Astrocyte (in vitro differentiated cells and primary cell): ENCODE measurements around the gene MAPK12. TPM values are rescaled to one million over a fixed set of nuclear protein-coding genes. Genes with fewer than 3 reads are reported as not detected.
A peak's percentile ranks its signal among the peaks of the same experiment; 100 is the strongest.

ENCODE experiments used
- DNase-seq: peaks from one replicate; pipeline ENCODE4 v3.0.0-alpha.2; 2010; ENCODE audit warnings: low read depth
- FAIRE-seq: peaks from 2 replicates; lab custom pipeline; 2011; peaks lifted over from hg19 to GRCh38; lab: Jason Lieb, UNC
- H2AFZ ChIP-seq: 2 replicates; pipeline ENCODE4 v1.6.0; 2012; ENCODE audit warnings: low read depth, low read length, inconsistent platforms
- H3K27ac ChIP-seq: 2 replicates; pipeline ENCODE4 v1.5.1; 2011; ENCODE audit warnings: low read depth, low read length, inconsistent platforms
- H3K27me3 ChIP-seq: 2 replicates; pipeline ENCODE4 v1.6.0; 2011; ENCODE audit warnings: low read length, inconsistent platforms; ENCODE audit not compliant: insufficient read depth
- H3K36me3 ChIP-seq: 2 replicates; pipeline ENCODE4 v1.5.1; 2011; ENCODE audit warnings: low read length, inconsistent platforms; ENCODE audit not compliant: insufficient read depth
- H3K4me1 ChIP-seq: 2 replicates; pipeline ENCODE4 v1.5.1; 2011; ENCODE audit warnings: low read length, inconsistent platforms; ENCODE audit not compliant: insufficient read depth
- H3K4me2 ChIP-seq: 2 replicates; pipeline ENCODE4 v1.6.0; 2012; ENCODE audit warnings: low read length, inconsistent platforms
- H3K4me3 ChIP-seq: 2 replicates; pipeline ENCODE4 v1.5.1; 2011; ENCODE audit warnings: low read depth, mild to moderate bottlenecking, low read length, inconsistent platforms; ENCODE audit not compliant: insufficient read depth
- H3K79me2 ChIP-seq: 2 replicates; pipeline ENCODE4 v1.6.0; 2012; ENCODE audit warnings: mild to moderate bottlenecking, low read length, inconsistent platforms; ENCODE audit not compliant: insufficient read depth
- H3K9ac ChIP-seq: 2 replicates; pipeline ENCODE4 v1.6.0; 2012; ENCODE audit warnings: mild to moderate bottlenecking, low read length, inconsistent platforms
- H3K9me3 ChIP-seq: 2 replicates; pipeline ENCODE4 v1.5.1; 2012; ENCODE audit warnings: low read depth, mild to moderate bottlenecking, low read length, inconsistent platforms; ENCODE audit not compliant: insufficient read depth
- H4K20me1 ChIP-seq: 2 replicates; pipeline ENCODE4 v1.6.0; 2012; ENCODE audit warnings: low read length, inconsistent platforms; ENCODE audit not compliant: insufficient read depth
- H3K27ac Mint-ChIP-seq: one replicate; pipeline ENCODE4 v1.8.0; 2021; ENCODE audit warnings: mild to moderate bottlenecking, mixed read lengths; ENCODE audit not compliant: unreplicated experiment
- H3K27me3 Mint-ChIP-seq: one replicate; pipeline ENCODE4 v1.8.0; 2021; ENCODE audit warnings: low read depth, mixed read lengths; ENCODE audit not compliant: unreplicated experiment
- H3K36me3 Mint-ChIP-seq: one replicate; pipeline ENCODE4 v1.8.0; 2021; ENCODE audit warnings: low read depth, mixed read lengths; ENCODE audit not compliant: unreplicated experiment
- H3K4me1 Mint-ChIP-seq: one replicate; pipeline ENCODE4 v1.8.0; 2021; ENCODE audit warnings: low read depth, mixed read lengths; ENCODE audit not compliant: unreplicated experiment
- H3K4me3 Mint-ChIP-seq: one replicate; pipeline ENCODE4 v1.8.0; 2021; ENCODE audit warnings: mild to moderate bottlenecking, moderate library complexity, mixed read lengths; ENCODE audit not compliant: unreplicated experiment
- H3K9me3 Mint-ChIP-seq: one replicate; pipeline ENCODE4 v1.8.0; 2021; ENCODE audit warnings: mild to moderate bottlenecking, mixed read lengths; ENCODE audit not compliant: unreplicated experiment
- EZH2 ChIP-seq: IDR thresholded peaks from 2 replicates; pipeline ENCODE4 v1.6.1; 2012; ENCODE audit warnings: mild to moderate bottlenecking, low read length, inconsistent platforms; ENCODE audit not compliant: insufficient read depth
- total RNA-seq: library from RNA; stranded (reverse); gene quantifications from 2 replicates; pipeline ENCODE4 v1.2.1, GENCODE V29; 2021
- TF ChIP-seq, protein P1 (sequence below): IDR thresholded peaks from 2 replicates; pipeline ENCODE4 v1.5.1; 2011; ENCODE audit warnings: low read depth, mild to moderate bottlenecking, inconsistent platforms, low read length, moderate library complexity; ENCODE audit not compliant: insufficient read depth

Gene MAPK12
- total RNA-seq, 1 donor from 2014 or later: 36.4 TPM

GRCh38 chr22:50216684-50217520 is 44.6 kb downstream of the MAPK12 start:
- Histone ChIP-seq H2AFZ (no peak overlapping the region), H3K4me3 (no peak overlapping the region), H3K27ac (no peak overlapping the region), H3K36me3 (peaks cover 10% of the 10 kb centered on the region), H3K9me3 (no peaks in the 10 kb centered on the region), H3K4me1 (no peaks in the 10 kb centered on the region), H3K4me2 (no peak overlapping the region), H3K79me2 (peaks cover 35% of the 10 kb centered on the region), H3K27me3 (no peaks in the 10 kb centered on the region), H3K9ac (no peak overlapping the region), H4K20me1 (peaks cover 71% of the 10 kb centered on the region)
- no peak for DNase-seq
- Mint-ChIP-seq H3K36me3 (peaks cover 13% of the 10 kb centered on the region), H3K4me1 (no peaks in the 10 kb centered on the region), H3K27me3 (no peaks in the 10 kb centered on the region), H3K27ac (peak overlapping the region; percentile 69), H3K4me3 (no peak overlapping the region), H3K9me3 (no peaks in the 10 kb centered on the region)
- FAIRE-seq: no peak
- TF ChIP-seq, protein P1, sequence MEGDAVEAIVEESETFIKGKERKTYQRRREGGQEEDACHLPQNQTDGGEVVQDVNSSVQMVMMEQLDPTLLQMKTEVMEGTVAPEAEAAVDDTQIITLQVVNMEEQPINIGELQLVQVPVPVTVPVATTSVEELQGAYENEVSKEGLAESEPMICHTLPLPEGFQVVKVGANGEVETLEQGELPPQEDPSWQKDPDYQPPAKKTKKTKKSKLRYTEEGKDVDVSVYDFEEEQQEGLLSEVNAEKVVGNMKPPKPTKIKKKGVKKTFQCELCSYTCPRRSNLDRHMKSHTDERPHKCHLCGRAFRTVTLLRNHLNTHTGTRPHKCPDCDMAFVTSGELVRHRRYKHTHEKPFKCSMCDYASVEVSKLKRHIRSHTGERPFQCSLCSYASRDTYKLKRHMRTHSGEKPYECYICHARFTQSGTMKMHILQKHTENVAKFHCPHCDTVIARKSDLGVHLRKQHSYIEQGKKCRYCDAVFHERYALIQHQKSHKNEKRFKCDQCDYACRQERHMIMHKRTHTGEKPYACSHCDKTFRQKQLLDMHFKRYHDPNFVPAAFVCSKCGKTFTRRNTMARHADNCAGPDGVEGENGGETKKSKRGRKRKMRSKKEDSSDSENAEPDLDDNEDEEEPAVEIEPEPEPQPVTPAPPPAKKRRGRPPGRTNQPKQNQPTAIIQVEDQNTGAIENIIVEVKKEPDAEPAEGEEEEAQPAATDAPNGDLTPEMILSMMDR: no peak
- no peak for TF ChIP-seq EZH2

DNA sequence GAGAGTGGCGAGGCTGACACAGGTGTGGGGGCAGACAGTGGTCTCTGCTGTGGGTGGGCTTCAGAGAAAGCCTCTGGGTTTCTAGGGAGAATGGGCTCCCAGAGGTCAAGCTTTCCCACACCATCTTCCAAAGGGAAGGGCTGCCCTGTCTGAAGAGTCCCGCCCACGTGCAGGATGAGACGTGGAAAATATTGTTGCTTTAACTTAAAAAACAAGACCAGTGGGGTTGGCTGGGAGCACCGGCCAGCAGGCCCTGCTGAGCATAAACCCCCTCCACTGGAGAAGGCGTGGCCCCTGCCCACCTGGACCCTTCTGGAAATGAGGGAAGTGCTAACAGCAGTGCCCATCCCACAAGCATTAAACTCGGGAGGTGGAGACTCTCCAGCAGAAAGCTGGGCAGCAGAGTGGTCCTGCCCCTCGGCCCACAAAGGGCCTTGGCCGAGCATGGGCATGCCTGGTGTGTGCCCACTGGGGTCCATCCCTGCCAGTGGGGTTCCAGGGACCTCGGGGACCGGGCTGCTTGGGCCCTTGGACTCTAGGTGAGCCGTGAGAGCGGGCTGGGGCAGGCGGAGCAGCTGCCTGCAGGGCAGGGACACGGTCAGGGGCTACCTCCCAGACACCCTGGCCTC is 45.3 kb downstream of the MAPK12 start:
- Histone ChIP-seq H3K27me3 (no peaks in the 10 kb centered on the region), H3K79me2 (peaks cover 40% of the 10 kb centered on the region), H3K27ac (no peak overlapping the region), H2AFZ (no peak overlapping the region), H3K36me3 (peaks cover 12% of the 10 kb centered on the region), H3K4me1 (no peaks in the 10 kb centered on the region), H3K4me2 (no peak overlapping the region), H3K4me3 (no peak overlapping the region), H3K9ac (no peak overlapping the region), H3K9me3 (no peaks in the 10 kb centered on the region), H4K20me1 (peaks cover 75% of the 10 kb centered on the region)
- Mint-ChIP-seq H3K9me3 (no peaks in the 10 kb centered on the region), H3K36me3 (peaks cover 13% of the 10 kb centered on the region), H3K4me3 (no peak overlapping the region), H3K27me3 (no peaks in the 10 kb centered on the region), H3K4me1 (no peaks in the 10 kb centered on the region), H3K27ac (no peak overlapping the region)
- TF ChIP-seq, protein P1: no peak
- no peak for TF ChIP-seq EZH2
- no peak for FAIRE-seq
- DNase-seq: no peak
